HG02973 (cell line): ENCODE data around the gene EMX1.

ENCODE experiments used
- ATAC-seq: cut with Tn5 transposase; IDR thresholded peaks from one replicate; pipeline ENCODE4 v1.9.1; 2021; ENCODE audit warnings: moderate library complexity; ENCODE audit not compliant: unreplicated experiment

EMX1 gene

GRCh38 chr2:72917138-72917876 lies at the start of gene EMX1:
Gene EMX1, plus strand, starts transcription at chr2:72917519. Its CDS starts 334 bp downstream, at chr2:72917853.
- no peak for ATAC-seq

DNA sequence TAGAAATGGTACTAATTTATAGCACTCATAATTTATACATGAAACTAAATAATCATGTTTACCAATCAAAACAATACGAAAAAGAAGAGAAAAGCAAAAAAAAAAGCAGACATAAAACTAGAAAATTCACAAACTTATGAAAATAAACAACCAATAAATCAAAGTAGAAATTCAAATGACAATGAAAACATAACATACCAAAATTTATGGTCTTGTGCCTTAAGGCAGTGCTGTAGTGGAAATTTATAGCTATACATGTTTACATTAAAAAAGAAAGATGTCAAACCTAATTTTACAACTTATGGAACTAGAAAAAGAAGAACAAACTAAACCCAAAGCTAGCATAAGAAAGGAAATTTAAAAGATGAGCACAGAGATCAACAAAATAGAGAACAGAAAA lies 46.3 kb upstream of the EMX1 start:
- ATAC-seq: no peak

GRCh38 chr2:72871880-72872279 lies 45.4 kb upstream of the EMX1 start:
- no peak for ATAC-seq

- no peak for ATAC-seq
These were observed 33.9 kb upstream of the EMX1 start for GRCh38 chr2:72883356-72883962.

- ATAC-seq: no peak
These were observed 30.8 kb upstream of the EMX1 start for GRCh38 chr2:72886505-72887031.

GRCh38 chr2:72887032-72887739 lies 30.1 kb upstream of the EMX1 start, which contains the start of gene SPR:
Gene SPR, plus strand, starts transcription at chr2:72887408. Its CDS starts 25 bp downstream, at chr2:72887433.
- peak; percentile 83 for ATAC-seq

GRCh38 chr2:72887740-72888437 lies 29.4 kb upstream of the EMX1 start:
- ATAC-seq: no peak

DNA sequence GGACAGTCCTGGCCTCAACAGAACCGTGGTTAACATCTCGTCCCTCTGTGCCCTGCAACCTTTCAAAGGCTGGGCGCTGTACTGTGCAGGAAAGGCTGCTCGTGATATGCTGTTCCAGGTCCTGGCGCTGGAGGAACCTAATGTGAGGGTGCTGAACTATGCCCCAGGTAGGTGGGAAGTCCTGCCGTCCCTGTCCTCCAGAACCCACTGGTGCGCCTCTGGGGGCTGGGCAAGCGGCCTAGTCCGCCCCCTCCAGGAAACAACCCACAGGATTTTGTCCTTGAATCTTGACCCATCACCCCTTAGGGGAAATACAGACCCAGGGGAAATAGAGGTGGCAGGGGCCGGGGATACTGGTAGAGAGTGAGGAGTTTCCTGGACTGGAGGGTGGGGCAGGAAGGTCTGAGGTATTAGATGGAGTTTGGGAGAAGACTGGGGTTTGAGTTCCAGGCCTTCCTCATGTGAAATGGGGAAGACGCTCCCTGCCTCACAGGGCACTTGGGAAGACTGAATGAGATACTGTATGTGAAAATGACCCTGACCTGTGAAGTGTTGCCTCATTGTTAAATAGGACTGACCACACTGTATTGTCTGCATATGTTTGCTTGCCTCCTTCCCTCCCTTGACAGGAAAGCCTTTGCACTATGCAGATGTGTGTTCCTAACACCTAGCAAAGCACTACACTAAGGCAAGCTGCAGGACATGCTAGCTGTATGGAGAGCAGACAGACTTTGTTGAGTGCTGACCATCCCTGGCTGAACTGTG lies 28.7 kb upstream of the EMX1 start:
- no peak for ATAC-seq

GRCh38 chr2:72889991-72890390 lies 27.3 kb upstream of the EMX1 start:
- no peak for ATAC-seq

- ATAC-seq: no peak
These were observed 26.1 kb upstream of the EMX1 start for GRCh38 chr2:72891091-72891818.

DNA sequence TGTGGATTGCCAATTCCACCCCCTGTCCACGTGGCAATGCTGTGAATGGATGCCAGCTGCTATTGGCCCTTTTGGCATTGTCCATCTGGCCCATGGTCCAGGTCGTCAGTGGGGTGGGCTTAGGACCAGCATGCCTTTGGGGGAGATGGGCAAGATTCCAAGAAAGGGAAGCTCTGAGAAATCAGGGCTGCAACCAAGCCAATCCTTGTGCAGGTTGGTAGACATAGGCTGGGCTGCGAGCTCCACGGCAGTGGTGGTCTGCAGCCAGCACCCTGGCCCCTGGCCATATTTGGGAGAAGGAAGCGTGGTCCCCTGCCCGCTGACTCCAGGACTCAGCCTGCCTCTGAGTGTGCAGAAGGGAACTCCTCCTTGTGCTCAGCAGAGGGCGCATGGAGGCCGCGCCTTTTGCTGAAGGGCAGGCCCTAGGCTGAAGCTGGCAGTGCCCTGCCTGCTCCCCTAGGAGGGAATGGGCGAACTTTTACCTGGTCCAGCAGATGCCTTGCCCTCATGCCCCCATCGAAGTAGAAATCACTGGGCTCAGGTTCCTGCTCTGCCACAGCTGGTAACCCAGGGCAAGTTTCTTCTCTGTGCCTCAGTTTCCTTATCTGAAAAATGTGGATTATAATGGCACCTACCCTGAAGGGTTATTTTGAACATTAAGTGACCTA lies 24.7 kb upstream of the EMX1 start:
- peak; percentile 52 for ATAC-seq

DNA sequence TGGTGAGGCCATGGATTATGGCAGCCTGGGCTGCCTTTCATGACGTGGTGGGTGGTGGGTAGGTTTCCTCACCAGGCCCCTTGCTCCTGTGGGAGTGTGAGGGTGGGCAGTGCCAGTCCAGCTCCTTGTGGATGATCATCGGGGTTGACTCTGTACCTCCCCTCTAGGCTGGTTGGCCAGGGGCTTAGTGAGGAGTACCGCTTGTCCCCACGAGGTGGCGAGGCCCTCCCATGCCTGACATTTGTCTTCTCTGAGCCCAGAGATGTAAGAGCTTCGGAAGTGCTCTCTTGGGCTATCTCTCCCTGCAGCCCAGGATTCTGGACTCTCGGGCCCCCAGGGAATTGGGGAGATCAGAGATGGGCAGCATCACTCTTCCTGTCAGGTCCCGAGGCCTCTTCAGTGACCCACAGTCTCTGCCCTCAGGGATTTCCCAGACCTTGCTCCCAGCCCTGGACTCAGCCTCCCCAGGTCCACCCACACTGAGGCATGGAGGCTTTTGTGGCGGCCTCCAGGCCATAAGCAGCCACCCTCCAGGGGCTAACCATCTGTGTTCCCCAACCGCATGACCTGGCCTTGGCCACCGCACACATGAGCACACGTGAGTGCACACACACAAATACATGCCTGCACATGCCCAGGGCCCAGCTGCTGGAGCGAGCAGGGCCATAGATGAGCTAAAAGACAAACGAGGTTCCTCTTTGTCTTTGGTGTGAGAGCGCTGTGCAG lies 23.6 kb upstream of the EMX1 start:
- ATAC-seq: peak; percentile 68

DNA sequence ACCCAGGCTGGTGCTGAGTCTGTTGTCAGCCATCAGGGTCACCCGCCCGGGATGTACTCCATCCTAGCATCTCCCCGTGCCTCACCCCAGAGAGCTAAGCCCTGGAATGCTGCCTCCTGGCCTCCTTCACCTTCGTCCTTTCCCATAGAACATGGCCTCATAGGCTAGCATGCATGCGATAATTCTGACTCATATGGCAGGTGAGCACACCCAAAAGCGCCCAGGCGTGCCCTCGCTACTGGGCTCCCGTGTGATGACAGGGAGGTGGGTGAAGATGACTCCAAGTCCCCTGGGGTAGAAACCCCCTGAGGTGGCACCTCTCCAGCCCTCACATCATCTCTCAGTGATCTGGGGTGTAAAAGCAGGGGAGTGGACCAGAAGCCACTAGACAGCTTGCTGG lies 22.8 kb upstream of the EMX1 start:
- no peak for ATAC-seq

DNA sequence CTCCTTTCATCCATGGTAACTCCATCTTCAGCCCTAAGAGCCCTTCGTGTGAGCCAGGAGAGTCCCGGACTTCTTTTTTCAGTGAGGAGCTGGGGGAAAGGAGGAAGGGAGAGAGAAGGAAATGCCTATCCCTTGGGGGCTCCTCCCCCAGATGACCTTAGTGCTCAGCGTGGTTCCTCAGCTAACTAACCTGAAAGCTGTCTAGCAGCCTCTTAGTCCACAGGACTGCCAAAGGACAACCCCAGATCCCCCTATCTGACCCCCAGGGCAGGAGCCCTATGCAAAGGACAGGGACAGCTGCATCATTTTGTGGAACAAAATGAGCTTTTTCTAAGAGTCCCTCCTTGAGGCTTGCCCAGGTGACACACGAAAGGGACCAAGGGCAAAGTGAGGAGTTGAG lies 22.2 kb upstream of the EMX1 start:
- no peak for ATAC-seq

GRCh38 chr2:72895759-72896281 lies 21.5 kb upstream of the EMX1 start:
- ATAC-seq: no peak

- ATAC-seq: no peak
These were observed 20.9 kb upstream of the EMX1 start for GRCh38 chr2:72896446-72896845.

- no peak for ATAC-seq
These were observed 19.3 kb upstream of the EMX1 start for GRCh38 chr2:72897785-72898584.

GRCh38 chr2:72898585-72898906 lies 18.8 kb upstream of the EMX1 start:
- no peak for ATAC-seq
